Smooth muscle cell (in vitro differentiated cells): ENCODE measurements around the gene NID1. TPM values are rescaled to one million over a fixed set of nuclear protein-coding genes. Genes with fewer than 3 reads are reported as not detected.

ENCODE experiments used
- DNase-seq: peaks from one replicate; lab custom pipeline; 2025; ENCODE audit not compliant: unreplicated experiment; lab: John Stamatoyannopoulos, UW
- H2AFZ ChIP-seq: fragments of 200-600 bp; sonication (generic); 2 replicates; pipeline ENCODE4 v1.6.0; 2016; ENCODE audit warnings: antibody characterized with exemption, low read depth, mild to moderate bottlenecking
- H3F3A ChIP-seq: fragments of 200-600 bp; sonication (generic); 2 replicates; pipeline ENCODE4 v1.6.0; 2017; ENCODE audit warnings: antibody characterized with exemption, low read depth
- H3K27ac ChIP-seq: fragments of 200-600 bp; sonication (generic); 2 replicates; pipeline ENCODE4 v1.5.1; 2016; ENCODE audit warnings: low read depth, mild to moderate bottlenecking
- H3K27me3 ChIP-seq: fragments of 200-600 bp; sonication (generic); 2 replicates; pipeline ENCODE4 v1.6.1; 2016; ENCODE audit warnings: low read depth, mild to moderate bottlenecking
- H3K36me3 ChIP-seq: fragments of 200-600 bp; sonication (generic); 2 replicates; pipeline ENCODE4 v1.5.1; 2016; ENCODE audit warnings: low read depth
- H3K4me1 ChIP-seq: fragments of 200-600 bp; sonication (generic); 2 replicates; pipeline ENCODE4 v1.5.1; 2016; ENCODE audit warnings: low read depth
- H3K4me2 ChIP-seq: fragments of 200-600 bp; sonication (generic); 2 replicates; pipeline ENCODE4 v1.6.0; 2016; ENCODE audit warnings: mild to moderate bottlenecking
- H3K4me3 ChIP-seq: fragments of 200-600 bp; sonication (generic); 2 replicates; pipeline ENCODE4 v1.5.1; 2016; ENCODE audit warnings: mild to moderate bottlenecking
- H3K79me2 ChIP-seq: fragments of 200-600 bp; sonication (generic); 2 replicates; pipeline ENCODE4 v1.6.0; 2016; ENCODE audit warnings: low read depth, mild to moderate bottlenecking
- H3K9ac ChIP-seq: fragments of 200-600 bp; sonication (generic); 2 replicates; pipeline ENCODE4 v1.6.0; 2016; ENCODE audit warnings: low read depth
- H3K9me3 ChIP-seq: fragments of 200-600 bp; sonication (generic); replicated peaks from 2 replicates; pipeline ENCODE4 v1.5.1; 2016; ENCODE audit warnings: low read depth
- H4K20me1 ChIP-seq: fragments of 200-600 bp; sonication (generic); 2 replicates; pipeline ENCODE4 v1.6.0; 2016; ENCODE audit warnings: low read depth
- CTCF ChIP-seq: fragments of 200-600 bp; sonication (generic); IDR thresholded peaks from 2 replicates; pipeline ENCODE4 v1.5.1; 2017; ENCODE audit warnings: borderline replicate concordance, mild to moderate bottlenecking, antibody characterized with exemption; ENCODE audit not compliant: insufficient read depth, poor library complexity, severe bottlenecking
- WGBS: methylation state at CpG from one replicate; pipeline ENCODE4 v1.1.7; 2016; ENCODE audit warnings: low lambda C conversion rate; 5-methylcytosine and 5-hydroxymethylcytosine counted together
- polyA plus RNA-seq: library from polyadenylated mRNA; unstranded; fragments of >200 nt; fragmentation: Nextera tagmentation; extraction: Ambion mirVana; gene quantifications from 2 replicates; pipeline ENCODE4 v1.2.1, GENCODE V29; 2016
- total RNA-seq: library from RNA; depleted of rRNA; stranded (reverse); fragments of >200 nt; gene quantifications from 2 replicates; pipeline ENCODE4 v1.2.3, GENCODE V29; 2014

Gene NID1
- total and polyA plus RNA-seq, 2 experiments from 2014 or later: 52.9 to 74.1 TPM

- no peaks in the 10 kb centered on the region for H4K20me1 ChIP-seq
- no peak for DNase-seq
- WGBS: 94% methylated on average over 6 of the region's 6 CpGs
Observed at GRCh38 chr1:235940285-235940684, 124.6 kb downstream of the NID1 start.

GRCh38 chr1:235939480-235939775 lies 125.5 kb downstream of the NID1 start:
- no peak overlapping the region for H2AFZ ChIP-seq

More at GRCh38 chr1:235940285-235940684, 124.6 kb downstream of the NID1 start:
- Histone ChIP-seq H3F3A (peaks cover 12% of the 10 kb centered on the region), H3K9me3 (no peaks in the 10 kb centered on the region), H3K4me2 (no peak overlapping the region), H3K4me3 (no peak overlapping the region), H3K79me2 (no peaks in the 10 kb centered on the region), H3K27me3 (no peaks in the 10 kb centered on the region), H3K36me3 (no peaks in the 10 kb centered on the region), H3K9ac (no peak overlapping the region), H2AFZ (no peak overlapping the region), H3K27ac (no peak overlapping the region), H3K4me1 (peaks cover 5% of the 10 kb centered on the region)
- no peak for TF ChIP-seq CTCF

GRCh38 chr1:235938709-235939479 lies 126.0 kb downstream of the NID1 start:
- no peaks in the 10 kb centered on the region for H3K36me3 ChIP-seq
- no peaks in the 10 kb centered on the region for H3K27me3 ChIP-seq
- peaks cover 5% of the 10 kb centered on the region for H3K4me1 ChIP-seq
- H2AFZ ChIP-seq: no peak overlapping the region
- no peak overlapping the region for H3K9ac ChIP-seq
- H3F3A ChIP-seq: peaks cover 12% of the 10 kb centered on the region
- no peaks in the 10 kb centered on the region for H3K9me3 ChIP-seq
- 57% methylated on average over 7 of the region's 7 CpGs for WGBS
- H3K79me2 ChIP-seq: no peaks in the 10 kb centered on the region
- H3K4me3 ChIP-seq: no peak overlapping the region
- no peak overlapping the region for H3K4me2 ChIP-seq
- TF ChIP-seq CTCF: no peak
- H4K20me1 ChIP-seq: no peaks in the 10 kb centered on the region
- no peak for DNase-seq
- H3K27ac ChIP-seq: no peak overlapping the region

More at GRCh38 chr1:235939480-235939775, 125.5 kb downstream of the NID1 start:
- H4K20me1 ChIP-seq: no peaks in the 10 kb centered on the region
- no peak overlapping the region for H3K4me2 ChIP-seq
- no peaks in the 10 kb centered on the region for H3K9me3 ChIP-seq
- no peak overlapping the region for H3K27ac ChIP-seq
- H3K79me2 ChIP-seq: no peaks in the 10 kb centered on the region
- DNase-seq: no peak
- WGBS: 0% methylated on average over 1 of the region's 1 CpG
- peaks cover 12% of the 10 kb centered on the region for H3F3A ChIP-seq
- no peak for TF ChIP-seq CTCF
- H3K9ac ChIP-seq: no peak overlapping the region
- H3K4me3 ChIP-seq: no peak overlapping the region
- no peaks in the 10 kb centered on the region for H3K27me3 ChIP-seq
- H3K4me1 ChIP-seq: peaks cover 5% of the 10 kb centered on the region
- H3K36me3 ChIP-seq: no peaks in the 10 kb centered on the region

GRCh38 chr1:235937123-235937522 lies 127.8 kb downstream of the NID1 start:
- H3K9me3 ChIP-seq: no peaks in the 10 kb centered on the region
- no peak overlapping the region for H3K27ac ChIP-seq
- H3F3A ChIP-seq: peaks cover 1% of the 10 kb centered on the region
- no peak overlapping the region for H3K4me2 ChIP-seq
- 68% methylated on average over 5 of the region's 5 CpGs for WGBS
- no peaks in the 10 kb centered on the region for H3K27me3 ChIP-seq
- no peak for DNase-seq
- no peak overlapping the region for H3K9ac ChIP-seq
- H2AFZ ChIP-seq: no peak overlapping the region
- TF ChIP-seq CTCF: no peak
- H4K20me1 ChIP-seq: no peaks in the 10 kb centered on the region
- H3K79me2 ChIP-seq: no peaks in the 10 kb centered on the region
- H3K4me3 ChIP-seq: no peak overlapping the region
- H3K4me1 ChIP-seq: no peaks in the 10 kb centered on the region
- no peaks in the 10 kb centered on the region for H3K36me3 ChIP-seq
